Measurements from ENCODE around the gene SEPTIN10.
"Not testable (repeated sequence)": the region's sequence is repeated elsewhere in the genome, so short reads cannot be mapped to it uniquely, and the experiment has no call there.

SEPTIN10 gene

DNA sequence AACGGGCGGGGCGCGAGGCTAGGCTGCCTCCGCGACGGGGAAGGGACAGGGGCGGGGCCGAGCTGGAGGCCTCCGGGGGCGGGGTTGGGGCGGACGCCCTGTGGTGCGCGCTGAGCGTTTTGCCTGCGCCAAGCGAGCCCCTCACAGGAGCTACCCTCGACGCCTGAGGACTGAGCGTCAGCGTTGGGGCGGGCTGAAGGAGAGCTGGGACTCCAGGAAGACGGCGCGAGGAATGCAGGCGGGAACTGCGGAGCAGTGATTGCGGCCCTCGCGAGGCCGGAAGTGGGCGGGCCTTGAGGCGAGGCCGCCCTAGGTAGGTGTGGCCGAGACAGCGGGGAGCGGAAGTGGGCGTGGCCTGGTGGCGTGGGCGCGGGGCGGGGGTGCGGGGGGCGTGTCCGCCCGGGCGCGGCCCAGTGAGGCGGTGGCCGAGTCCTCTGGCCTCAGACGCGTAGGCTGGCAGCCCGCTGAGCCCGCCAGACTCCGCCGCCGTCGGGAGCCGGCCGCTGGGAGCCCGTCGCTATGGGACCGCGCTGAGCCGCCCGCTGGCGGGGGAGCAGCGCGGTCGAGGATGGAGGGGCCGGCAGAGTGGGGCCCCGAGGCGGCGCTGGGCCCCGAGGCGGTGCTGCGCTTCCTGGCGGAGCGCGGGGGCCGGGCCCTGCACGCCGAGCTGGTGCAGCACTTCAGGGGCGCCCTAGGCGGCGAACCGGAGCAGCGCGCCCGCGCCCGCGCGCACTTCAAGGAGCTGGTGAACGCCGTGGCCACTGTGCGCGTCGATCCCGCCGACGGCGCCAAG lies at the start of gene SEPTIN10, which contains the start of gene SOWAHC:
Gene SEPTIN10, minus strand, starts transcription at position 45 of the 793 bp plus-strand sequence. CDS start 139 bp downstream, outside the sequence.
Gene SOWAHC, plus strand, starts transcription at position 443 of the 793 bp plus-strand sequence. Its CDS starts 126 bp downstream, at position 569.
- peak; percentile 73 for DNase-seq

GRCh38 chr2:109662889-109663288 lies 49.1 kb upstream of the SEPTIN10 start:
- no peak for DNase-seq

- DNase-seq: no peak
Observed at GRCh38 chr2:109660046-109660860, 46.5 kb upstream of the SEPTIN10 start.

- DNase-seq: no peak
Observed at GRCh38 chr2:109659396-109660045, 45.8 kb upstream of the SEPTIN10 start.

GRCh38 chr2:109655287-109655686 lies 41.5 kb upstream of the SEPTIN10 start:
- DNase-seq: no peak

GRCh38 chr2:109654326-109655050 lies 40.7 kb upstream of the SEPTIN10 start:
- DNase-seq: no peak

GRCh38 chr2:109649736-109650695 lies 36.2 kb upstream of the SEPTIN10 start:
- DNase-seq: no peak

- DNase-seq: no peak
Observed at GRCh38 chr2:109648041-109648527, 34.3 kb upstream of the SEPTIN10 start.

- no peak for DNase-seq
Observed at GRCh38 chr2:109647636-109648035, 33.9 kb upstream of the SEPTIN10 start.

GRCh38 chr2:109646961-109647360 lies 33.2 kb upstream of the SEPTIN10 start:
- DNase-seq: no peak

DNA sequence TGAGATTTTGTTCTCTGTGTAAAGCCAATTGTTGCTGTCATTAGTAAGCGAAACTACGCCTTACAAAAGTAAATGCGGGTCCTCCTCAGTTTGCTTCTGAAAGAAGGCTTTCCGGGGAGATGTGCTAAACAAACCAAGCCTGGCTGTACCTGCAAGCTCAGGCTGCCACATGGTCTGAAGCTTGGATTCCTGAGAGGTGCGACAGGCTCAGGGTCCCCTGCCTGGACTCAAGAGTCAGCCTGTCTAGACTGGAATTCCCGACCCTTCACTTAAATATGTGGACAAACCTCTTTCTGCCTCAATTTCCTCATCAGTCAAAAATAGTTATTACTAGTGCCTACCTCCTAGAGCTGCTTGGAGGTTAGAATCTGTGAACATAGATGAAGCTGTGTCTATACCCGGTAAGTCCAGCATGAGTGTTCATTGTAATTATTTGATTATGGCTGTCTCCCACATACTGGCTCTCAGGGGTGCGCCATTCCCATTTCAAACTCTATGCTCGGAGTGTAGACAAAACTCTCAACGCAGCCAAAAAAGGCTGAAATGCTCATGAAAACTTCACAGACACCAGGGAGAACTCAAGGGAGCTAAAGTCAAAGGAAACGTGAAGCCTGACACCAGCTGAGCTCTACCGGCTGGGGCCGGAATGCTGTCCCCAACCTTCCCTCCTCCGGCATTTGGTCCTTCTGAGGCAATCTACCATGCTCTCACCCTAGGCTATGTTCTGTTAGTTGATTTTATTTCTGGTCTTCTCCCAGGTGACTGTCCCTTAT lies 31.8 kb upstream of the SEPTIN10 start:
- no peak for DNase-seq

GRCh38 chr2:109644571-109645275 lies 31.0 kb upstream of the SEPTIN10 start:
- DNase-seq: no peak

GRCh38 chr2:109640000-109640399 lies 26.2 kb upstream of the SEPTIN10 start:
- DNase-seq: not testable (repeated sequence)

GRCh38 chr2:109638795-109639194 lies 25.0 kb upstream of the SEPTIN10 start:
- DNase-seq: no peak

DNA sequence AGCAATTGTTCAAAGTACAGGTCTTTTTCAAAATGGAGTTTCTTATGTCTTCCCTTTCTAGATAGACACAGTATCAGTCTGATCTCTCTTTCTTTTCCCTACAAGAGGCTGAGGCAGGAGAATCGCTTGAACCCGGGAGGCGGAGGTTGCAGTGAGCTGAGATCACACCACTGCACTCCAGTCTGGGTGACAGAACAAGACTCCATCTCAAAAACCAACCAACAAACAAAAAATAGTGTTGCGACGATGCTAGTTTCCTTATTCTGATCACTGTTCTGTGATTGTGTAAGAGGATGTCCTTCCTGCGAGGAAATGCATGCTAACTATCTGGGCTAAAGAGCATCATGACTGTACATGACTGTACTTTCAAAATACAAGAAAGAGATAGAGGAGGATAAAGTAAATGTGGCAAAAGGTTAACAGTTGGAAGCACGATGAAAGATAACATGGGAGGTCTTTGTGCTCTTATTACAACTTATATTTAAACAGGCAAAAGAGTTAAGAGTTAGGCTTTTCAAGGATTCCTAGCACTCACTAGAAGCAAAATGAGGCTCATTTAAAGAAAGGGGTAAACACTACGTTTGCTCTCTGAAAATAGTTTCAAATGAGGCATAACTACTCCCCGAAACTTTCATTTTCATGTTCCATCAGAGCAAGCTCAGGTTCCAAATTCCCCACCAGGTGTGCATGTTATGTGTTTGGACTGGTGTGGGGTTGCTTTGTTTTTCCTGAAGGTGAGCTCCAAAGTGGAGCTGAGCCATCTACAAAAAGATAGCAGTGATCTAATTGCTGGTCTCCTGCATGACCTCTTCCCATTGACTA lies 24.2 kb upstream of the SEPTIN10 start:
- no peak for DNase-seq

- DNase-seq: no peak
Observed at GRCh38 chr2:109636317-109636716, 22.6 kb upstream of the SEPTIN10 start.

DNA sequence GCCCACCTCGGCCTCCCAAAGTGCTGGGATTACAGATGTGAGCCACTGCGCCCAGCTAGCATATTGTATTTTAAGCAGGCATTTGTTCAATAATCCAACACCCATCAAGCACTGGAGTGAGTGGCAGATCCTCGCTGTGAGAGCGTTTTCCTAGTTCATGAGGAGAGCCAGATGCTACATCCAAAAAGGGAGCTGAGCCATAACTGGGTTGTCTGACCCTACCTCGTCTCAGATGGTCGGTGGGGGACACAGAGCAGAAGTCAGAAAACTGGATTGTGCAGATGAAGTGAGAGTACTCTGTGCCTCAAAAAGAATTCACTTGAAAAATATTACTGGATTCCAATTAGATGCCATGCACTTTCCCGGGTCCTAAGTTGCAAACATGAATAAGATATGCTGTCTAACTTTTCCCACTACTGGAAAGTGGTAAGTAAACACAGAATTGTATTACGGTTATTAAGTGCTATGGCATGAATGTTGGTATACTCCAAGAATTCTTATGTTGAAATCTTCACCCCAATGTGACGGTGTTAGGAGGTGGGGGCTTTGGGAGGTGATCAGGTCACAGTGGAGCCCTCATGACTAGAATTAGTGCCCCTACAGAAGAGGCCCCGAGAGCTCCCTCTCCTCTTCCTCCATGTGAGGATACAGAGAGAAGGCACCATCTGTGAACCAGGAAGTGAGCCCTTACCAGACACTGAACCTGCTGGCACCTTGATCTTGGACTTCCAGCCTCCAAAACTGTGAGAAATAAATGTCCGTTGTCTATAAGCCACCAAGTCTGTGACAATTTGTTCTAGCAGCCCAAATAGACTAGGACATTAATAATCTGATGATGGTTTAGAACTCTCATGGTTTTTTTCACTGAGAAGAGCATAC lies 21.9 kb upstream of the SEPTIN10 start:
- DNase-seq: no peak
